Panc1 (cell line): Measurements from ENCODE around the gene GLG1. TPM values are rescaled to one million over a fixed set of nuclear protein-coding genes. Genes with fewer than 3 reads are reported as not detected.

ENCODE experiments used
- ATAC-seq: fragments of 200-7000 bp; cut with Tn5 transposase; 2 replicates; pipeline ENCODE4 v1.9.1; 2020; ENCODE audit warnings: mild to moderate bottlenecking, moderate library complexity
- BruUV-seq: library from RNA; stranded (reverse); fragments of 400-500 nt; replicated peaks from 2 replicates; lab custom pipeline; 2021; lab: Mats Ljungman, UMichigan
- CTCF ChIA-PET: fragments of 300-600 bp; sonication (Branson Sonifier 250); formaldehyde crosslinking; loops from one replicate; lab custom pipeline; 2022; ENCODE audit warnings: antibody characterized with exemption; lab: Charles Lee
- POLR2A ChIA-PET: fragments of 300-600 bp; sonication (Branson Sonifier 250); formaldehyde crosslinking; loops from one replicate; lab custom pipeline; 2022; ENCODE audit warnings: antibody characterized with exemption; lab: Charles Lee
- DNase-seq: peaks from one replicate; pipeline ENCODE4 v3.0.0-alpha.2; 2010; ENCODE audit warnings: low read depth, low spot score
- H3K27ac ChIP-seq: 2 replicates; pipeline ENCODE4 v1.5.1; 2011; ENCODE audit warnings: mild to moderate bottlenecking, low read length, inconsistent platforms
- H3K27me3 ChIP-seq: fragments of 200-500 bp; sonication (Bioruptor generic); 2 replicates; pipeline ENCODE4 v1.6.0; 2014; ENCODE audit warnings: low read length, inconsistent platforms; ENCODE audit not compliant: control insufficient read depth, insufficient read depth
- H3K36me3 ChIP-seq: fragments of 200-500 bp; sonication (Bioruptor generic); 2 replicates; pipeline ENCODE4 v1.5.1; 2014; ENCODE audit warnings: inconsistent platforms, mild to moderate bottlenecking, low read length, moderate library complexity; ENCODE audit not compliant: control insufficient read depth, insufficient read depth
- H3K4me1 ChIP-seq: 2 replicates; pipeline ENCODE4 v1.5.1; 2011; ENCODE audit warnings: inconsistent platforms, mild to moderate bottlenecking, low read length, moderate library complexity; ENCODE audit not compliant: control insufficient read depth, insufficient read depth
- H3K4me3 ChIP-seq, 2 experiments: 2 replicates each; pipeline ENCODE4 v1.5.1; 2011 to 2012; ENCODE audit warnings: low read depth in 2 of 2, low read length in 2 of 2, mild to moderate bottlenecking in 2 of 2, inconsistent platforms in 1 of 2, moderate library complexity in 1 of 2
- H3K9me3 ChIP-seq: fragments of 200-500 bp; sonication (Bioruptor generic); 2 replicates; pipeline ENCODE4 v1.5.1; 2014; ENCODE audit warnings: low read depth, mild to moderate bottlenecking, inconsistent platforms, low read length, moderate library complexity; ENCODE audit not compliant: control insufficient read depth, insufficient read depth
- POLR2AphosphoS5 ChIP-seq: IDR thresholded peaks from 2 replicates; pipeline ENCODE4 v1.6.1; 2012; ENCODE audit warnings: mild to moderate bottlenecking, low read depth, low read length, moderate library complexity
- SIN3A ChIP-seq: IDR thresholded peaks from 2 replicates; pipeline ENCODE4 v1.6.1; 2012; ENCODE audit warnings: low read depth, mild to moderate bottlenecking, low read length, moderate library complexity, borderline replicate concordance; ENCODE audit not compliant: insufficient read depth
- TCF7L2 ChIP-seq: IDR thresholded peaks from 2 replicates; pipeline ENCODE4 v1.6.1; 2011; ENCODE audit warnings: mild to moderate bottlenecking, low read depth, low read length, inconsistent platforms
- in situ Hi-C: cut with HindIII; loops from 2 replicates; pipeline ENCODE4 v1.10.0; 2016; ENCODE audit warnings: low sequenced_read_pairs, low pct_unique_long_range_greater_than_20kb
- intact Hi-C: fragments of 100-400 bp; cut with micrococcal nuclease; formaldehyde crosslinking; loops from one replicate; pipeline ENCODE4 v1.10.0; 2022; ENCODE audit not compliant: unreplicated experiment
- total RNA-seq: library from RNA; stranded (reverse); gene quantifications from one replicate; pipeline ENCODE4 v1.2.1, GENCODE V29; 2021; ENCODE audit not compliant: unreplicated experiment
- TF ChIP-seq, protein P1 (sequence below), 2 experiments: IDR thresholded peaks; 2 replicates each; pipeline ENCODE4 v1.6.1; 2011 to 2012; ENCODE audit warnings: low read depth in 2 of 2, control low read depth in 1 of 2, low read length in 1 of 2, mild to moderate bottlenecking in 1 of 2, moderate library complexity in 1 of 2; ENCODE audit not compliant: insufficient read depth in 1 of 2
- TF ChIP-seq, protein P2 (sequence below): fragments of 450-650 bp; IDR thresholded peaks from 2 replicates; pipeline ENCODE4 v1.5.1; 2017; ENCODE audit warnings: mild to moderate bottlenecking

Gene GLG1
- total RNA-seq, 1 experiment from 2014 or later, result 75.9 TPM

DNA sequence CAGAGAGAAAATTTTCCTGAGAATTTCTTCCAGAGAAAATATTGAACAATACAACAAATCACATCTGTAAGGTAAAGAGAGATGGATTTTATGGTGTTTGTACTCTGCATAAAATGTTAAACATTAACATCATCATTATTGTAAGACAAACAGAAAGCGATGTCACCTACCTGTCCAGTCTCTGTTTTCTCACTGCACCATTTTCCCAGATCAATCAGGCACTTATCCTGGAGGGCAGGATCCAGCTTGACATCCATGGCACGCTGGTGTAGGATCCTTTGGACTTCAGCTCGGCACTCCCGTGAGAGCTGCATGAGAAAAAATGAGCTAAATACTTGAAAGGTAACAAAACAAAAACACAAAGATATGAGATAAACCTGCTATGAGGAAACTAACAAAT is 129.7 kb downstream of the GLG1 start:
- H3K27ac ChIP-seq, result no peak overlapping the region
- ChIA-PET POLR2A (no interaction called here), CTCF (no interaction called here)
- no peak for ATAC-seq
- no peaks in the 10 kb centered on the region for H3K4me1 ChIP-seq
- no peaks in the 10 kb centered on the region for H3K27me3 ChIP-seq
- no peak for DNase-seq
- TF ChIP-seq, protein P1, sequence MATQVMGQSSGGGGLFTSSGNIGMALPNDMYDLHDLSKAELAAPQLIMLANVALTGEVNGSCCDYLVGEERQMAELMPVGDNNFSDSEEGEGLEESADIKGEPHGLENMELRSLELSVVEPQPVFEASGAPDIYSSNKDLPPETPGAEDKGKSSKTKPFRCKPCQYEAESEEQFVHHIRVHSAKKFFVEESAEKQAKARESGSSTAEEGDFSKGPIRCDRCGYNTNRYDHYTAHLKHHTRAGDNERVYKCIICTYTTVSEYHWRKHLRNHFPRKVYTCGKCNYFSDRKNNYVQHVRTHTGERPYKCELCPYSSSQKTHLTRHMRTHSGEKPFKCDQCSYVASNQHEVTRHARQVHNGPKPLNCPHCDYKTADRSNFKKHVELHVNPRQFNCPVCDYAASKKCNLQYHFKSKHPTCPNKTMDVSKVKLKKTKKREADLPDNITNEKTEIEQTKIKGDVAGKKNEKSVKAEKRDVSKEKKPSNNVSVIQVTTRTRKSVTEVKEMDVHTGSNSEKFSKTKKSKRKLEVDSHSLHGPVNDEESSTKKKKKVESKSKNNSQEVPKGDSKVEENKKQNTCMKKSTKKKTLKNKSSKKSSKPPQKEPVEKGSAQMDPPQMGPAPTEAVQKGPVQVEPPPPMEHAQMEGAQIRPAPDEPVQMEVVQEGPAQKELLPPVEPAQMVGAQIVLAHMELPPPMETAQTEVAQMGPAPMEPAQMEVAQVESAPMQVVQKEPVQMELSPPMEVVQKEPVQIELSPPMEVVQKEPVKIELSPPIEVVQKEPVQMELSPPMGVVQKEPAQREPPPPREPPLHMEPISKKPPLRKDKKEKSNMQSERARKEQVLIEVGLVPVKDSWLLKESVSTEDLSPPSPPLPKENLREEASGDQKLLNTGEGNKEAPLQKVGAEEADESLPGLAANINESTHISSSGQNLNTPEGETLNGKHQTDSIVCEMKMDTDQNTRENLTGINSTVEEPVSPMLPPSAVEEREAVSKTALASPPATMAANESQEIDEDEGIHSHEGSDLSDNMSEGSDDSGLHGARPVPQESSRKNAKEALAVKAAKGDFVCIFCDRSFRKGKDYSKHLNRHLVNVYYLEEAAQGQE (IDR thresholded peaks at IDR 0.05; ENCODE audit: insufficient read depth in 1 of 2, low read depth in 2 of 2, low read length in 1 of 2), result no peak
- TF ChIP-seq, protein P2, sequence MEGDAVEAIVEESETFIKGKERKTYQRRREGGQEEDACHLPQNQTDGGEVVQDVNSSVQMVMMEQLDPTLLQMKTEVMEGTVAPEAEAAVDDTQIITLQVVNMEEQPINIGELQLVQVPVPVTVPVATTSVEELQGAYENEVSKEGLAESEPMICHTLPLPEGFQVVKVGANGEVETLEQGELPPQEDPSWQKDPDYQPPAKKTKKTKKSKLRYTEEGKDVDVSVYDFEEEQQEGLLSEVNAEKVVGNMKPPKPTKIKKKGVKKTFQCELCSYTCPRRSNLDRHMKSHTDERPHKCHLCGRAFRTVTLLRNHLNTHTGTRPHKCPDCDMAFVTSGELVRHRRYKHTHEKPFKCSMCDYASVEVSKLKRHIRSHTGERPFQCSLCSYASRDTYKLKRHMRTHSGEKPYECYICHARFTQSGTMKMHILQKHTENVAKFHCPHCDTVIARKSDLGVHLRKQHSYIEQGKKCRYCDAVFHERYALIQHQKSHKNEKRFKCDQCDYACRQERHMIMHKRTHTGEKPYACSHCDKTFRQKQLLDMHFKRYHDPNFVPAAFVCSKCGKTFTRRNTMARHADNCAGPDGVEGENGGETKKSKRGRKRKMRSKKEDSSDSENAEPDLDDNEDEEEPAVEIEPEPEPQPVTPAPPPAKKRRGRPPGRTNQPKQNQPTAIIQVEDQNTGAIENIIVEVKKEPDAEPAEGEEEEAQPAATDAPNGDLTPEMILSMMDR, result no peak
- TF ChIP-seq TCF7L2 (no peak), SIN3A (no peak), POLR2AphosphoS5 (no peak)
- in situ Hi-C loops (no loop called here), intact Hi-C loops (no loop called here)
- no peak overlapping the region for H3K4me3 ChIP-seq
- H3K9me3 ChIP-seq, result no peaks in the 10 kb centered on the region
- no TSS peak for BruUV-seq
- peaks cover 2% of the 10 kb centered on the region; the same call in 1 of the 2 replicates for H3K36me3 ChIP-seq

DNA sequence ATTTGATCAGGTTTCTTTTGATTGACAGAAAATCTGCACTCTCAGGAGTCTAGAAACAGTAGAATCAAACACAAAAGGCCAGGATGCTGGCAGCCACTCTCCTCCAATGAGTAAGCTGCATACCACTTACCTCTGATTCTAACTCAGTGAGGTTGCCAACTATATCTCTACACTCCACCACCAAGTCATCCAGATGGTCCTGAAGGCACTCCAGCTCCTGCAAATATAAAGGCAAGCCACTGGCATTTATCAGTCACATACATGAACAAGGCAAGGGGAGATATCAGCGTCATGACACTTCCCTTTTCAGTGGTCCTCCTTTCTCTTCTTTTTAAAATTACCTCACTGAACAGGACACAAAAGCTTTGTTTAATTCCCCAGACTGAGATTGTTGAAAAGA is 132.5 kb downstream of the GLG1 start:
- POLR2A ChIA-PET, result no interaction called here
- H3K4me3 ChIP-seq, result no peak overlapping the region
- DNase-seq (no peak), ATAC-seq (no peak)
- TF ChIP-seq, protein P1 (IDR thresholded peaks at IDR 0.05; ENCODE audit: insufficient read depth in 1 of 2, low read depth in 2 of 2, low read length in 1 of 2), result no peak
- TF ChIP-seq SIN3A, result no peak
- in situ Hi-C loops (no loop called here), intact Hi-C loops (no loop called here)
- H3K27me3 ChIP-seq, result no peaks in the 10 kb centered on the region
- no TSS peak for BruUV-seq
- H3K4me1 ChIP-seq, result no peaks in the 10 kb centered on the region
- H3K27ac ChIP-seq, result no peak overlapping the region
- H3K9me3 ChIP-seq, result no peaks in the 10 kb centered on the region
- CTCF ChIA-PET, result no interaction called here
- H3K36me3 ChIP-seq, result peaks cover 2% of the 10 kb centered on the region; the same call in 1 of the 2 replicates
